SK-N-SH (cell line): ENCODE measurements around the gene TANC1. TPM values are rescaled to one million over a fixed set of nuclear protein-coding genes. Genes with fewer than 3 reads are reported as not detected.

Source experiments
- CTCF ChIA-PET: fragments of 300-600, 350-600 bp; formaldehyde crosslinking; extraction: SDS; loops from one replicate; lab custom pipeline; 2021; lab: Yijun Ruan, JAX
- POLR2A ChIA-PET: fragments of 350-600 bp; sonication (Branson Sonifier 250); formaldehyde crosslinking; extraction: SDS; loops from one replicate; lab custom pipeline; 2020; ENCODE audit warnings: antibody characterized with exemption, inconsistent platforms; lab: Yijun Ruan, JAX
- DNase-seq: peaks from one replicate; pipeline ENCODE4 v3.0.0; 2012
- H2AFZ ChIP-seq: fragments of 200-600 bp; sonication (generic); 2 replicates; pipeline ENCODE4 v1.8.1; 2016; ENCODE audit warnings: antibody characterized with exemption, mild to moderate bottlenecking, low read depth
- H3F3A ChIP-seq: fragments of 200-600 bp; sonication (generic); replicated peaks from 2 replicates; pipeline ENCODE3; 2016; ENCODE audit warnings: antibody characterized with exemption, mild to moderate bottlenecking; ENCODE audit not compliant: insufficient read depth
- H3K27ac ChIP-seq, 2 experiments: fragments of 200-500 bp in 1 of 2; fragments of 200-600 bp in 1 of 2; sonication (Bioruptor generic) in 1 of 2; sonication (generic), shearing (Covaris generic) in 1 of 2; 2 replicates each; pipeline versions ENCODE4 v1.5.1 to v1.6.1; 2014 to 2016; ENCODE audit warnings: low read depth in 2 of 2, inconsistent platforms in 1 of 2, low read length in 1 of 2, mild to moderate bottlenecking in 1 of 2, mixed read lengths in 1 of 2
- H3K27me3 ChIP-seq: fragments of 200-600 bp; sonication (generic), shearing (Covaris generic); 2 replicates; pipeline ENCODE4 v1.6.1; 2016; ENCODE audit warnings: mixed run types; ENCODE audit not compliant: insufficient read depth
- H3K36me3 ChIP-seq, 2 experiments: fragments of 200-500 bp in 1 of 2; fragments of 200-600 bp in 1 of 2; sonication (Bioruptor generic) in 1 of 2; sonication (generic) in 1 of 2; replicated peaks in 1 of 2; 2 replicates each; pipeline versions ENCODE3 to v1.5.1; 2014 to 2016; ENCODE audit warnings: low read length in 1 of 2, mild to moderate bottlenecking in 1 of 2; ENCODE audit not compliant: insufficient read depth in 2 of 2, control insufficient read depth in 1 of 2
- H3K4me1 ChIP-seq, 2 experiments: fragments of 200-500 bp in 1 of 2; fragments of 200-600 bp in 1 of 2; sonication (Bioruptor generic) in 1 of 2; sonication (generic), shearing (Covaris generic) in 1 of 2; 2 replicates each; pipeline versions ENCODE4 v1.5.1 to v1.6.1; 2014 to 2016; ENCODE audit warnings: low read depth in 1 of 2, low read length in 1 of 2, mixed run types in 1 of 2; ENCODE audit not compliant: insufficient read depth in 2 of 2, control insufficient read depth in 1 of 2
- H3K4me2 ChIP-seq: fragments of 200-600 bp; sonication (generic), shearing (Covaris generic); 2 replicates; pipeline ENCODE4 v1.6.1; 2017; ENCODE audit warnings: mixed run types
- H3K4me3 ChIP-seq, 2 experiments: fragments of 200-500 bp in 1 of 2; fragments of 200-600 bp in 1 of 2; sonication (Bioruptor generic) in 1 of 2; sonication (generic), shearing (Covaris generic) in 1 of 2; 2 replicates each; pipeline versions ENCODE4 v1.5.1 to v1.8.1; 2014 to 2016; ENCODE audit warnings: low read depth in 2 of 2, inconsistent platforms in 1 of 2, low read length in 1 of 2, mild to moderate bottlenecking in 1 of 2, mixed read lengths in 1 of 2, moderate library complexity in 1 of 2
- H3K79me2 ChIP-seq: fragments of 200-600 bp; sonication (generic); 2 replicates; pipeline ENCODE4 v1.8.1; 2017; ENCODE audit warnings: mild to moderate bottlenecking; ENCODE audit not compliant: insufficient read depth
- H3K9ac ChIP-seq: fragments of 200-600 bp; sonication (generic); 2 replicates; pipeline ENCODE4 v1.6.1; 2017; ENCODE audit warnings: mixed run types
- H3K9me2 ChIP-seq: fragments of 200-600 bp; sonication (generic); 2 replicates; pipeline ENCODE4 v1.6.1; 2017; ENCODE audit warnings: mixed run types
- H3K9me3 ChIP-seq: fragments of 200-600 bp; sonication (generic); 2 replicates; pipeline ENCODE4 v1.6.1; 2017; ENCODE audit warnings: mixed run types, mild to moderate bottlenecking, moderate library complexity
- H4K20me1 ChIP-seq: fragments of 200-600 bp; sonication (generic); 2 replicates; pipeline ENCODE4 v1.6.1; 2017; ENCODE audit warnings: mild to moderate bottlenecking, mixed run types; ENCODE audit not compliant: insufficient read depth
- CHD2 ChIP-seq: fragments of 150-350 bp; IDR thresholded peaks from 2 replicates; pipeline ENCODE4 v1.6.1; 2018; ENCODE audit warnings: low read length; ENCODE audit not compliant: partially characterized antibody
- ELF1 ChIP-seq: IDR thresholded peaks from 2 replicates; pipeline ENCODE4 v1.4.0; 2012
- EP300 ChIP-seq, 2 experiments: IDR thresholded peaks; 2 replicates each; pipeline versions ENCODE4 v1.4.0 to v1.6.1; 2012; ENCODE audit warnings: borderline replicate concordance in 1 of 2, low read depth in 1 of 2, low read length in 1 of 2
- GABPA ChIP-seq: IDR thresholded peaks from 2 replicates; pipeline ENCODE4 v1.4.0; 2012; ENCODE audit warnings: low read depth, mild to moderate bottlenecking
- GATA2 ChIP-seq: sonication (generic); formaldehyde crosslinking; IDR thresholded peaks from 2 replicates; pipeline ENCODE4 v1.5.0; 2020; ENCODE audit warnings: mild to moderate bottlenecking, missing genetic modification reagents
- JUND ChIP-seq: IDR thresholded peaks from 2 replicates; pipeline ENCODE4 v1.4.0; 2012
- MEF2A ChIP-seq: IDR thresholded peaks from 2 replicates; pipeline ENCODE4 v1.4.0; 2012; ENCODE audit warnings: low read depth, borderline replicate concordance
- MXI1 ChIP-seq: IDR thresholded peaks from 2 replicates; pipeline ENCODE4 v1.6.1; 2012; ENCODE audit warnings: mild to moderate bottlenecking, low read depth, low read length, improper control_type of control experiment
- NRF1 ChIP-seq: IDR thresholded peaks from 2 replicates; pipeline ENCODE4 v1.6.1; 2012; ENCODE audit warnings: low read depth, mild to moderate bottlenecking, low read length
- POLR2AphosphoS5 ChIP-seq: IDR thresholded peaks from 2 replicates; pipeline ENCODE4 v1.6.1; 2012; ENCODE audit warnings: low read depth, low read length
- TAF1 ChIP-seq: IDR thresholded peaks from 2 replicates; pipeline ENCODE4 v1.6.1; 2012; ENCODE audit warnings: low read depth, mild to moderate bottlenecking, low read length, moderate library complexity, borderline replicate concordance
- TEAD4 ChIP-seq: IDR thresholded peaks from 2 replicates; pipeline ENCODE4 v1.4.0; 2012; ENCODE audit warnings: mild to moderate bottlenecking, borderline replicate concordance; ENCODE audit not compliant: insufficient read depth
- WGBS: methylation state at CpG from one replicate; pipeline ENCODE4 v1.1.6; 2017; ENCODE audit warnings: low lambda C conversion rate; 5-methylcytosine and 5-hydroxymethylcytosine counted together
- polyA plus RNA-seq, 3 experiments: library from polyadenylated mRNA; depleted of rRNA; stranded (reverse); fragments of >200 nt; gene quantifications; 2 replicates each; pipeline ENCODE4 v1.2.3, GENCODE V29; 2012
- TF ChIP-seq, protein P1 (sequence below): IDR thresholded peaks from 2 replicates; pipeline ENCODE4 v1.4.0; 2012; ENCODE audit warnings: low read depth, borderline replicate concordance
- TF ChIP-seq, protein P2 (sequence below): fragments of 150-350 bp; IDR thresholded peaks from 2 replicates; pipeline ENCODE4 v1.6.1; 2017; ENCODE audit warnings: antibody characterized with exemption, low read length, low read depth, borderline replicate concordance
- TF ChIP-seq, protein P3 (sequence below): IDR thresholded peaks from 2 replicates; pipeline ENCODE4 v1.4.0; 2012; ENCODE audit warnings: low read depth, borderline replicate concordance
- TF ChIP-seq, protein P4 (sequence below): IDR thresholded peaks from 2 replicates; pipeline ENCODE4; 2012

Gene TANC1
- polyA plus RNA-seq, 1 of the 3 experiments (the other 2 are of a cell fraction) = 19.2 TPM

DNA sequence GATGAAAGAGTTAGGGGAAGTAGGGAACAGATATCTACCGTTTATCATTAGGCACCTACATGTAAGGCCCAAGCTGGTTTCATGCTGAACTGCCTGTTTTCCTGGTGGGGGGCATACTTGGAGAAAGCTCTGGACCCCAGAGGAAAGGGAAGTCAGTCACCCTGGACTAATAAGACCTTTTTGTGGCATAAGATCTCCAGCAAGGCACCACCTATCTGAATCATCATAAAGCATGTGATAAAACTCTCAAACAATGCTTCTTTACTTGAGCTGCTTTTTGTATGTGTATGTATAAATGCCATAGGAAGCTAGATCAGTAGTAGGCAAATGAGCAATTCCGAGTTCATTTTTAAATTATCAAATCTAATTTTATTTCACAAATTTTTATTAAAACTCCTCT is 104.8 kb downstream of the TANC1 start:
- H2AFZ ChIP-seq = no peak overlapping the region
- TF ChIP-seq, protein P1, sequence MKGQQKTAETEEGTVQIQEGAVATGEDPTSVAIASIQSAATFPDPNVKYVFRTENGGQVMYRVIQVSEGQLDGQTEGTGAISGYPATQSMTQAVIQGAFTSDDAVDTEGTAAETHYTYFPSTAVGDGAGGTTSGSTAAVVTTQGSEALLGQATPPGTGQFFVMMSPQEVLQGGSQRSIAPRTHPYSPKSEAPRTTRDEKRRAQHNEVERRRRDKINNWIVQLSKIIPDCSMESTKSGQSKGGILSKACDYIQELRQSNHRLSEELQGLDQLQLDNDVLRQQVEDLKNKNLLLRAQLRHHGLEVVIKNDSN = no peak
- no peak for TF ChIP-seq NRF1
- H3K79me2 ChIP-seq = peaks cover 42% of the 10 kb centered on the region
- H3K27me3 ChIP-seq = no peaks in the 10 kb centered on the region
- H3K9me2 ChIP-seq = no peaks in the 10 kb centered on the region
- H3F3A ChIP-seq = peaks cover 21% of the 10 kb centered on the region
- peak overlapping the region; percentile 26; the same call in 1 of the 2 replicates for H3K9ac ChIP-seq
- peak overlapping the region; percentile 50; the same call in 1 of the 2 replicates for H3K4me2 ChIP-seq
- peaks cover 0 to 4% of the 10 kb centered on the region in 2 experiments for H3K36me3 ChIP-seq
- POLR2A ChIA-PET = no interaction called here
- peak overlapping the region in 1 of 2 experiments; percentile 86; a peak in 2 of 4 replicates for H3K27ac ChIP-seq
- no peak overlapping the region for H3K4me3 ChIP-seq
- WGBS = 74% methylated on average over 2 of the region's 2 CpGs
- no peak for DNase-seq
- no peaks in the 10 kb centered on the region for H3K9me3 ChIP-seq
- CTCF ChIA-PET = interaction anchor here (2.0 to 3.0 kb wide), 2 partner anchors 15 to 17 kb away, joined by 5 to 10 read pairs; no protein-coding TSS in a partner anchor
- peaks cover 10 to 29% of the 10 kb centered on the region in 2 experiments; a peak in 3 of 4 replicates for H3K4me1 ChIP-seq
- H4K20me1 ChIP-seq = no peaks in the 10 kb centered on the region

DNA sequence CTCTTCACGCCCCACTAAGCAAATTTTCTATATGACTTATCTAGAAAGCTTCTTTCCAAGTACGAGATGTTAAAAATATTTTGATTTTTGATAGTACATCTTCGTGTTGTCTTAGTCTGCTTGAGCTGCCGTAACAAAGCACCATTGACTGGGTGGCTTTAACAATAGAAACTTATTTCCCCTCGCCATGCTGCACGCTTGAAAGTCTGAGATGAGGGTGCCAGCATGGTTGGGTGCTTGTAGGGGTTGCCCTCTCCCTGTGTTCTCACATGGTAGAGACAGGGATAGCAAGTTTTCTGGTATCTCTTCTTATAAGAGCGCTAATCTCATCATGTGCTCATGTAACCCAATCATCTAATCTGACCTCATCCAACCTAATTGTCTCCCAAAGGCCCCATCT is 106.2 kb downstream of the TANC1 start:
- 98% methylated on average over 7 of the region's 7 CpGs for WGBS
- H3K27me3 ChIP-seq = no peaks in the 10 kb centered on the region
- ChIA-PET POLR2A (no interaction called here), CTCF (no interaction called here)
- H2AFZ ChIP-seq = no peak overlapping the region
- H3K9me3 ChIP-seq = no peaks in the 10 kb centered on the region
- no peak overlapping the region for H3K9ac ChIP-seq
- H3K9me2 ChIP-seq = no peaks in the 10 kb centered on the region
- TF ChIP-seq, protein P2, sequence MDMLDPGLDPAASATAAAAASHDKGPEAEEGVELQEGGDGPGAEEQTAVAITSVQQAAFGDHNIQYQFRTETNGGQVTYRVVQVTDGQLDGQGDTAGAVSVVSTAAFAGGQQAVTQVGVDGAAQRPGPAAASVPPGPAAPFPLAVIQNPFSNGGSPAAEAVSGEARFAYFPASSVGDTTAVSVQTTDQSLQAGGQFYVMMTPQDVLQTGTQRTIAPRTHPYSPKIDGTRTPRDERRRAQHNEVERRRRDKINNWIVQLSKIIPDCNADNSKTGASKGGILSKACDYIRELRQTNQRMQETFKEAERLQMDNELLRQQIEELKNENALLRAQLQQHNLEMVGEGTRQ = no peak
- H3K79me2 ChIP-seq = peaks cover 42% of the 10 kb centered on the region
- H3K4me3 ChIP-seq = no peak overlapping the region
- no peak overlapping the region; a peak in 1 of 4 replicates for H3K27ac ChIP-seq
- peaks cover 10 to 23% of the 10 kb centered on the region in 2 experiments; a peak in 3 of 4 replicates for H3K4me1 ChIP-seq
- H3K36me3 ChIP-seq = no peaks in the 10 kb centered on the region
- no peaks in the 10 kb centered on the region for H4K20me1 ChIP-seq
- H3K4me2 ChIP-seq = no peak overlapping the region
- no peak for DNase-seq
- peaks cover 21% of the 10 kb centered on the region for H3F3A ChIP-seq

DNA sequence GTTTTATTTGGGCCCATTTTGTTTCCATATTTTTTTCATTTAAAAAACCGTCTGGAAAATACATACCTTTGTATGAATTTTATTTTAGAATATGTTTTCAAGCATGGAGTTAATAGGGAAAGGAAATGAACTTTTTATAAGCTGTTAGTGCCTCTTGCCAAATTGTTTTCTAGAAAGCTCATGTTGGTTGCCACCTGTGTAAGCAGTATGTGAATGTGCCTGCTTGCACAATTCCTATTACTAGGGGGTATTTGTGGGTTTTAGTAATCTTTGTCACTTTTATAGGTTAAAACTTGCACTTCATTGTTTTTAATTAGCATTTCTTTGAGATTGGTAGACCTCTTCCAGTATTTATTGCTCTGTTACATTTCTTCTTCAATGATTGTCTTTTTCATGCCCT is 107.3 kb downstream of the TANC1 start:
- ChIA-PET CTCF (interaction anchor here (0.7 kb wide), 1 partner anchor 861 kb away, joined by 3 read pairs; no protein-coding TSS in a partner anchor), POLR2A (interaction anchor here (0.6 kb wide), 1 partner anchor 23 kb away, joined by 5 read pairs; no protein-coding TSS in a partner anchor)
- Histone ChIP-seq H4K20me1 (no peaks in the 10 kb centered on the region), H3K27ac (peak overlapping the region in 1 of 2 experiments; percentile 47; a peak in 1 of 4 replicates), H3K79me2 (peaks cover 42% of the 10 kb centered on the region), H3K4me1 (peaks cover 10 to 23% of the 10 kb centered on the region in 2 experiments; a peak in 3 of 4 replicates), H2AFZ (no peak overlapping the region), H3K9me3 (no peaks in the 10 kb centered on the region), H3K9me2 (no peaks in the 10 kb centered on the region), H3K27me3 (no peaks in the 10 kb centered on the region), H3F3A (peaks cover 19% of the 10 kb centered on the region), H3K4me2 (peak overlapping the region; percentile 13; the same call in 1 of the 2 replicates), H3K4me3 (no peak overlapping the region), H3K9ac (no peak overlapping the region), H3K36me3 (no peaks in the 10 kb centered on the region)
- DNase-seq = no peak
- 74% methylated on average over 1 of the region's 1 CpG for WGBS
- TF ChIP-seq MXI1 = no peak
- TF ChIP-seq, protein P3, sequence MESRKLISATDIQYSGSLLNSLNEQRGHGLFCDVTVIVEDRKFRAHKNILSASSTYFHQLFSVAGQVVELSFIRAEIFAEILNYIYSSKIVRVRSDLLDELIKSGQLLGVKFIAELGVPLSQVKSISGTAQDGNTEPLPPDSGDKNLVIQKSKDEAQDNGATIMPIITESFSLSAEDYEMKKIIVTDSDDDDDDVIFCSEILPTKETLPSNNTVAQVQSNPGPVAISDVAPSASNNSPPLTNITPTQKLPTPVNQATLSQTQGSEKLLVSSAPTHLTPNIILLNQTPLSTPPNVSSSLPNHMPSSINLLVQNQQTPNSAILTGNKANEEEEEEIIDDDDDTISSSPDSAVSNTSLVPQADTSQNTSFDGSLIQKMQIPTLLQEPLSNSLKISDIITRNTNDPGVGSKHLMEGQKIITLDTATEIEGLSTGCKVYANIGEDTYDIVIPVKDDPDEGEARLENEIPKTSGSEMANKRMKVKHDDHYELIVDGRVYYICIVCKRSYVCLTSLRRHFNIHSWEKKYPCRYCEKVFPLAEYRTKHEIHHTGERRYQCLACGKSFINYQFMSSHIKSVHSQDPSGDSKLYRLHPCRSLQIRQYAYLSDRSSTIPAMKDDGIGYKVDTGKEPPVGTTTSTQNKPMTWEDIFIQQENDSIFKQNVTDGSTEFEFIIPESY = no peak
- TF ChIP-seq GATA2 (CRISPR knock-in tag) = no peak
- TF ChIP-seq, protein P4, sequence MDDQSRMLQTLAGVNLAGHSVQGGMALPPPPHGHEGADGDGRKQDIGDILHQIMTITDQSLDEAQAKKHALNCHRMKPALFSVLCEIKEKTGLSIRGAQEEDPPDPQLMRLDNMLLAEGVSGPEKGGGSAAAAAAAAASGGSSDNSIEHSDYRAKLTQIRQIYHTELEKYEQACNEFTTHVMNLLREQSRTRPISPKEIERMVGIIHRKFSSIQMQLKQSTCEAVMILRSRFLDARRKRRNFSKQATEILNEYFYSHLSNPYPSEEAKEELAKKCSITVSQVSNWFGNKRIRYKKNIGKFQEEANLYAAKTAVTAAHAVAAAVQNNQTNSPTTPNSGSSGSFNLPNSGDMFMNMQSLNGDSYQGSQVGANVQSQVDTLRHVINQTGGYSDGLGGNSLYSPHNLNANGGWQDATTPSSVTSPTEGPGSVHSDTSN = no peak
- no peak for TF ChIP-seq TEAD4
- no peak for TF ChIP-seq CHD2
- TF ChIP-seq MEF2A = no peak
- no peak for TF ChIP-seq EP300 (IDR thresholded peaks at IDR 0.05; ENCODE audit: borderline replicate concordance in 1 of 2, low read depth in 1 of 2, low read length in 1 of 2)
- TF ChIP-seq ELF1 = no peak
- TF ChIP-seq TAF1 = no peak
- no peak for TF ChIP-seq GABPA
- no peak for TF ChIP-seq JUND
- TF ChIP-seq POLR2AphosphoS5 = no peak
